Kidney (tissue), 14 donors: ENCODE measurements around the gene EREG. TPM values are rescaled to one million over a fixed set of nuclear protein-coding genes. Genes with fewer than 3 reads are reported as not detected.

ENCODE experiments used
- DNase-seq, 5 donors: peaks; one replicate each; pipeline ENCODE4 v3.0.0-alpha.2; 2013 to 2020
- FAIRE-seq: peaks from 2 replicates; lab custom pipeline; 2012; peaks lifted over from hg19 to GRCh38; lab: Jason Lieb, UNC
- H3K27ac ChIP-seq, 2 donors: one replicate each; pipeline ENCODE4 v1.7.0; 2013; ENCODE audit warnings: low read depth in 2 of 2, low read length in 2 of 2, inconsistent platforms in 1 of 2
- H3K27me3 ChIP-seq: one replicate; pipeline ENCODE4 v1.7.1; 2013; ENCODE audit warnings: low read length, inconsistent platforms; ENCODE audit not compliant: control insufficient read depth, insufficient read depth
- H3K36me3 ChIP-seq, 3 donors: one replicate each; pipeline versions ENCODE4 v1.7.0 to v1.7.1; 2013; ENCODE audit warnings: low read length in 3 of 3, control low read depth in 1 of 3, inconsistent platforms in 1 of 3; ENCODE audit not compliant: insufficient read depth in 3 of 3, control insufficient read depth in 2 of 3
- H3K4me1 ChIP-seq, 3 donors: one replicate each; pipeline versions ENCODE4 v1.7.0 to v1.7.1; 2013; ENCODE audit warnings: low read length in 3 of 3, inconsistent platforms in 1 of 3, low read depth in 1 of 3; ENCODE audit not compliant: control insufficient read depth in 2 of 3, insufficient read depth in 2 of 3
- H3K4me3 ChIP-seq, 3 donors: one replicate each; pipeline versions ENCODE4 v1.7.0 to v1.8.1; 2013; ENCODE audit warnings: low read length in 3 of 3, control low read depth in 1 of 3, inconsistent platforms in 1 of 3
- H3K9ac ChIP-seq, 3 donors: one replicate each; pipeline versions ENCODE4 v1.7.0 to v1.7.1; 2013; ENCODE audit warnings: low read length in 3 of 3, control low read depth in 1 of 3, inconsistent platforms in 1 of 3
- H3K9me3 ChIP-seq, 3 donors: one replicate each; pipeline versions ENCODE4 v1.7.0 to v1.7.1; 2013; ENCODE audit warnings: low read length in 3 of 3, control low read depth in 1 of 3, inconsistent platforms in 1 of 3; ENCODE audit not compliant: control insufficient read depth in 2 of 3, insufficient read depth in 1 of 3
- CTCF ChIP-seq: IDR thresholded peaks from 3 replicates; pipeline ENCODE4 v1.5.1; 2012; ENCODE audit warnings: mild to moderate bottlenecking, moderate library complexity, borderline replicate concordance; ENCODE audit not compliant: insufficient read depth; ENCODE audit errors: extremely low read depth
- intact Hi-C: fragments of 100-400 bp; cut with DNase I; formaldehyde crosslinking; loops from one replicate; pipeline ENCODE4 v1.11.1; 2022
- polyA plus RNA-seq: library from polyadenylated mRNA; stranded (reverse); fragments of 350-450 nt; fragmentation: Illumina TruSeq; extraction: RNeasy Lipid Tissue Mini Kit (QIAGEN cat#74804); gene quantifications from one replicate; pipeline ENCODE4 v1.2.3, GENCODE V29; 2014; ENCODE audit warnings: low read depth, low replicate concordance; ENCODE audit not compliant: insufficient read depth
- total RNA-seq: library from RNA; stranded (reverse); fragmentation: NEBNext Ultra II Directional; extraction: Animal tissue kit (Norgen Biotek cat#: 25700); gene quantifications from one replicate; pipeline ENCODE4 v1.2.1, GENCODE V29; 2021
- donor health status: control.
- donor health status: control.
- donor health status: control.
- donor health status: control.
- donor health status: control.
- donor health status: DM: yes; HTN: yes; CAD: no.
- donor health status: Normal renal cell carcinoma (clear cell type).

Gene EREG
- total and polyA plus RNA-seq, 2 donors from 2014 or later, result 0.44 TPM; not detected in 1

- H3K27ac ChIP-seq, result no peak overlapping the region
- no peak overlapping the region for H3K9ac ChIP-seq
- DNase-seq (no peak), FAIRE-seq (no peak)
- no peaks in the 10 kb centered on the region for H3K4me1 ChIP-seq
- no peak overlapping the region for H3K4me3 ChIP-seq
- intact Hi-C loops, result loop anchor here (10.0 kb wide), 1 partner anchor 305 kb away; no protein-coding TSS in a partner anchor
- no peaks in the 10 kb centered on the region for H3K36me3 ChIP-seq
- no peaks in the 10 kb centered on the region for H3K27me3 ChIP-seq
- H3K9me3 ChIP-seq, result no peaks in the 10 kb centered on the region
- TF ChIP-seq CTCF, result no peak
These were observed 4.9 kb downstream of the EREG start for GRCh38 chr4:74369855-74370254.

- FAIRE-seq, result no peak
- no peaks in the 10 kb centered on the region for H3K36me3 ChIP-seq
- no peak overlapping the region for H3K9ac ChIP-seq
- H3K9me3 ChIP-seq, result no peaks in the 10 kb centered on the region
- intact Hi-C loops, result no loop called here
- peak; percentile 29 for TF ChIP-seq CTCF
- no peaks in the 10 kb centered on the region for H3K27me3 ChIP-seq
- H3K27ac ChIP-seq, result no peak overlapping the region
- peak in 3 of 5 donors; percentile 17 to 63 (median 55) for DNase-seq
- H3K4me1 ChIP-seq, result no peaks in the 10 kb centered on the region
- no peak overlapping the region for H3K4me3 ChIP-seq
These were observed 6.0 kb downstream of the EREG start for GRCh38 chr4:74370912-74371311.

- H3K4me3 ChIP-seq, result no peak overlapping the region
- FAIRE-seq (no peak), DNase-seq (no peak)
- intact Hi-C loops, result no loop called here
- no peak overlapping the region for H3K9ac ChIP-seq
- H3K27ac ChIP-seq, result no peak overlapping the region
- no peaks in the 10 kb centered on the region for H3K27me3 ChIP-seq
- TF ChIP-seq CTCF, result no peak
- no peaks in the 10 kb centered on the region for H3K36me3 ChIP-seq
- H3K9me3 ChIP-seq, result no peaks in the 10 kb centered on the region
- no peaks in the 10 kb centered on the region for H3K4me1 ChIP-seq
These were observed 9.2 kb downstream of the EREG start for GRCh38 chr4:74374128-74374527.

- FAIRE-seq (no peak), DNase-seq (no peak)
- Histone ChIP-seq H3K4me3 (no peak overlapping the region), H3K9me3 (no peaks in the 10 kb centered on the region), H3K36me3 (no peaks in the 10 kb centered on the region), H3K4me1 (no peaks in the 10 kb centered on the region), H3K27me3 (no peaks in the 10 kb centered on the region), H3K9ac (no peak overlapping the region), H3K27ac (no peak overlapping the region)
- no peak for TF ChIP-seq CTCF
- intact Hi-C loops, result no loop called here
These were observed 9.8 kb downstream of the EREG start for GRCh38 chr4:74374561-74375327.
